Measurements from ENCODE around the gene PHF21A.

The PHF21A gene

DNA sequence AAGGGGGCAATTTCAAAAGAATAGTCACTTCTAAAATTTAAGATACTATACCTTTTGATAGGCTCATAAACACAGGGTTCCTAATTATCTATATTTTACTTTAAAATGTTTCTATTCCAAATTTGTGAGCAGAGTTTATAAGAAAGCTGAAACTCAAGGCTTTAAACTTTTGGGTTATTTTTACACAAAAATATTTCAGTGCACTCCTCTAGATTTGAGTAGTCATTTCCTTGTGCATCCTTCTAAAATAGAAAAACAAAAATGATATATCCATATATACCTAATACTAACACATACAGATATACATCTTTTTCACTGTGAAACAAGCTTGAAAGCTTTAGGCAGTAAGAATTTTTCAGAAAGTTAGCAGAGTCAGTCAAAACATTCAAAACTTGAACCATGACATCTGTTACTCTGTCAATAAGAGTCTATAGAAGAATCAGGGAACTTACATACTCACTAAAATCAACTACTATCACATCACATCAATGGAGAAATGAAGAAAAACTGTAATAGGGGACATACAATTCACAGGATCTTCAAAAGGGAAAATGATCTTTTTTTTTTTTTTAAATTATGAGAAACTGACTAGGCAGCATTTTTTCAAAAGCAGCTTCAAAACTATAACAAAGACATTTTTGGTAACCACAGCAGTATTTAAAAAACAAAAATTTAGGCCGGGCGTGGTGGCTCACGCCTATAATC, 5.1 kb downstream of the PHF21A start:
- H3K4me2 ChIP-seq (ENCODE audit: low read depth, low read length, poor library complexity, severe bottlenecking), result peak overlapping the region; percentile 56
- H3F3A ChIP-seq (ENCODE audit: insufficient read depth), result peaks cover 35% of the 10 kb centered on the region
- H3K9me2 ChIP-seq (replicated peaks; ENCODE audit: insufficient read depth, low read length), result no peaks in the 10 kb centered on the region
- no peak for TF ChIP-seq EZH2phosphoT487 (conservative IDR thresholded peaks at IDR 0.05; ENCODE audit: low read length)
- TF ChIP-seq, protein P1, sequence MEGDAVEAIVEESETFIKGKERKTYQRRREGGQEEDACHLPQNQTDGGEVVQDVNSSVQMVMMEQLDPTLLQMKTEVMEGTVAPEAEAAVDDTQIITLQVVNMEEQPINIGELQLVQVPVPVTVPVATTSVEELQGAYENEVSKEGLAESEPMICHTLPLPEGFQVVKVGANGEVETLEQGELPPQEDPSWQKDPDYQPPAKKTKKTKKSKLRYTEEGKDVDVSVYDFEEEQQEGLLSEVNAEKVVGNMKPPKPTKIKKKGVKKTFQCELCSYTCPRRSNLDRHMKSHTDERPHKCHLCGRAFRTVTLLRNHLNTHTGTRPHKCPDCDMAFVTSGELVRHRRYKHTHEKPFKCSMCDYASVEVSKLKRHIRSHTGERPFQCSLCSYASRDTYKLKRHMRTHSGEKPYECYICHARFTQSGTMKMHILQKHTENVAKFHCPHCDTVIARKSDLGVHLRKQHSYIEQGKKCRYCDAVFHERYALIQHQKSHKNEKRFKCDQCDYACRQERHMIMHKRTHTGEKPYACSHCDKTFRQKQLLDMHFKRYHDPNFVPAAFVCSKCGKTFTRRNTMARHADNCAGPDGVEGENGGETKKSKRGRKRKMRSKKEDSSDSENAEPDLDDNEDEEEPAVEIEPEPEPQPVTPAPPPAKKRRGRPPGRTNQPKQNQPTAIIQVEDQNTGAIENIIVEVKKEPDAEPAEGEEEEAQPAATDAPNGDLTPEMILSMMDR (IDR thresholded peaks at IDR 0.05; ENCODE audit: insufficient read depth, low read length, poor library complexity, severe bottlenecking), result no peak
- H3K4me3 ChIP-seq (ENCODE audit: insufficient read depth, low read length, poor library complexity, severe bottlenecking), result no peak overlapping the region
- no peak overlapping the region for H2AFZ ChIP-seq (ENCODE audit: low read depth, low read length, severe bottlenecking)
- peaks cover 88% of the 10 kb centered on the region for H3K79me2 ChIP-seq (ENCODE audit: insufficient read depth, low read length)
- no peaks in the 10 kb centered on the region for H3K36me3 ChIP-seq (ENCODE audit: low read length)
- H4K20me1 ChIP-seq (ENCODE audit: low read depth, low read length), result 0 out of 2 replicates have a peak, but pooled peaks cover 5% of the 10 kb centered on the region
- no peaks in the 10 kb centered on the region for H3K9me3 ChIP-seq (ENCODE audit: insufficient read depth, low read length)
- H3K9ac ChIP-seq (ENCODE audit: low read length), result 0 out of 2 replicates have a peak overlapping the region, but pooled peaks have one; percentile 9
- peak overlapping the region; percentile 32 for H3K27ac ChIP-seq (ENCODE audit: low read depth, low read length)
- H3K27me3 ChIP-seq (ENCODE audit: low read length), result no peaks in the 10 kb centered on the region

DNA sequence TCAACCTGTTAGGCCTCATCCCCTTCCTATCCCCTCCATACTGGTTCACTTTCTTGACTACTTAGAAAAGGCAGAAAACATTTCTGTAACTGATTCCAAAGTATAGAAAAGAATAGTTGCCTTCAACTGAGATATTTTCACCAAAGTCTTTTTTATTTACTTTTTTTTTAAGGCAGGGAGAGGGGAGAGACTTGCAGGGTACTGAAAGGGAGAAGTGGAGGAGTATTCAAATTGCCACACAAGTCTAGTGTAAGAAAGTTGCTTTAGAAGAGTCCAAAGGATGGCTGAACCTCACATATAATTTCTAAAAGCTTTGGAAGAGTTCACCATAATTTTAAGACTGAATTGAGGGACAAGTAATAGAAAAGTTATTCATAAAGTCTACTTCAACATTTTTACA, 6.3 kb downstream of the PHF21A start:
- Histone ChIP-seq H3K36me3 (ENCODE audit: low read length) (no peaks in the 10 kb centered on the region), H4K20me1 (ENCODE audit: low read depth, low read length) (0 out of 2 replicates have a peak, but pooled peaks cover 5% of the 10 kb centered on the region), H3F3A (ENCODE audit: insufficient read depth) (peaks cover 35% of the 10 kb centered on the region), H2AFZ (ENCODE audit: low read depth, low read length, severe bottlenecking) (no peak overlapping the region), H3K27me3 (ENCODE audit: low read length) (no peaks in the 10 kb centered on the region), H3K9me3 (ENCODE audit: insufficient read depth, low read length) (no peaks in the 10 kb centered on the region), H3K9ac (ENCODE audit: low read length) (no peak overlapping the region), H3K9me2 (replicated peaks; ENCODE audit: insufficient read depth, low read length) (no peaks in the 10 kb centered on the region), H3K4me3 (ENCODE audit: insufficient read depth, low read length, poor library complexity, severe bottlenecking) (no peak overlapping the region), H3K27ac (ENCODE audit: low read depth, low read length) (peak overlapping the region; percentile 24; the same call in 1 of the 2 replicates), H3K79me2 (ENCODE audit: insufficient read depth, low read length) (peaks cover 92% of the 10 kb centered on the region), H3K4me2 (ENCODE audit: low read depth, low read length, poor library complexity, severe bottlenecking) (peak overlapping the region; percentile 56)
- TF ChIP-seq, protein P1 (IDR thresholded peaks at IDR 0.05; ENCODE audit: insufficient read depth, low read length, poor library complexity, severe bottlenecking), result no peak
- TF ChIP-seq EZH2phosphoT487 (conservative IDR thresholded peaks at IDR 0.05; ENCODE audit: low read length), result no peak

DNA sequence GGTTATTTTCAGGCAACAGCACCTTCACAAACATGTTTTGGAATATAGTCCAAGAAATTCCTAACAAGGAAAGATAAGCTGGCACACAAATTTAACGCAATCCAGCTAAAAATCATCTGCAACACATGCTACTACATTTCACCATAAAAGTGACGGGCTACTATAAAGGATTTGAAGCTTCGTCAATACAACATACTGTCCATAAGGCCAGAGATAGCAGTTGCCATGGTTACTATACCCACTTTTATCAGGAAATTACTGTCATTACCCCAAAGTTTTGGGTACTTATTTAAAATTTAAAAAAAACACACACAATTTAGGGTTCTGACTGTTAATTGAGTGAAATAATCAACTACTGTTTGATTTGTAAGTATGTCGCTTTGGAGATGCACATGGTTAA, 6.9 kb downstream of the PHF21A start:
- no peaks in the 10 kb centered on the region for H3K9me2 ChIP-seq (replicated peaks; ENCODE audit: insufficient read depth, low read length)
- H3K27me3 ChIP-seq (ENCODE audit: low read length), result no peaks in the 10 kb centered on the region
- H2AFZ ChIP-seq (ENCODE audit: low read depth, low read length, severe bottlenecking), result no peak overlapping the region
- H3K27ac ChIP-seq (ENCODE audit: low read depth, low read length), result no peak overlapping the region
- no peaks in the 10 kb centered on the region for H3K9me3 ChIP-seq (ENCODE audit: insufficient read depth, low read length)
- H3K4me2 ChIP-seq (ENCODE audit: low read depth, low read length, poor library complexity, severe bottlenecking), result no peak overlapping the region
- no peak overlapping the region for H3K9ac ChIP-seq (ENCODE audit: low read length)
- no peak for TF ChIP-seq EZH2phosphoT487 (conservative IDR thresholded peaks at IDR 0.05; ENCODE audit: low read length)
- TF ChIP-seq, protein P1 (IDR thresholded peaks at IDR 0.05; ENCODE audit: insufficient read depth, low read length, poor library complexity, severe bottlenecking), result no peak
- H4K20me1 ChIP-seq (ENCODE audit: low read depth, low read length), result 0 out of 2 replicates have a peak, but pooled peaks cover 5% of the 10 kb centered on the region
- H3K36me3 ChIP-seq (ENCODE audit: low read length), result no peaks in the 10 kb centered on the region
- H3K79me2 ChIP-seq (ENCODE audit: insufficient read depth, low read length), result peaks cover 90% of the 10 kb centered on the region
- peaks cover 32% of the 10 kb centered on the region for H3F3A ChIP-seq (ENCODE audit: insufficient read depth)
- no peak overlapping the region for H3K4me3 ChIP-seq (ENCODE audit: insufficient read depth, low read length, poor library complexity, severe bottlenecking)
